Effector CD4-positive, alpha-beta T cell (primary cell): Measurements from ENCODE around the gene TTC32.
"Not testable (repeated sequence)": the region's sequence is repeated elsewhere in the genome, so short reads cannot be mapped to it uniquely, and the experiment has no call there.

Experiments used
- DNase-seq: peaks from one replicate; pipeline ENCODE4 v3.0.0-alpha.2; 2020

The TTC32 gene

DNA sequence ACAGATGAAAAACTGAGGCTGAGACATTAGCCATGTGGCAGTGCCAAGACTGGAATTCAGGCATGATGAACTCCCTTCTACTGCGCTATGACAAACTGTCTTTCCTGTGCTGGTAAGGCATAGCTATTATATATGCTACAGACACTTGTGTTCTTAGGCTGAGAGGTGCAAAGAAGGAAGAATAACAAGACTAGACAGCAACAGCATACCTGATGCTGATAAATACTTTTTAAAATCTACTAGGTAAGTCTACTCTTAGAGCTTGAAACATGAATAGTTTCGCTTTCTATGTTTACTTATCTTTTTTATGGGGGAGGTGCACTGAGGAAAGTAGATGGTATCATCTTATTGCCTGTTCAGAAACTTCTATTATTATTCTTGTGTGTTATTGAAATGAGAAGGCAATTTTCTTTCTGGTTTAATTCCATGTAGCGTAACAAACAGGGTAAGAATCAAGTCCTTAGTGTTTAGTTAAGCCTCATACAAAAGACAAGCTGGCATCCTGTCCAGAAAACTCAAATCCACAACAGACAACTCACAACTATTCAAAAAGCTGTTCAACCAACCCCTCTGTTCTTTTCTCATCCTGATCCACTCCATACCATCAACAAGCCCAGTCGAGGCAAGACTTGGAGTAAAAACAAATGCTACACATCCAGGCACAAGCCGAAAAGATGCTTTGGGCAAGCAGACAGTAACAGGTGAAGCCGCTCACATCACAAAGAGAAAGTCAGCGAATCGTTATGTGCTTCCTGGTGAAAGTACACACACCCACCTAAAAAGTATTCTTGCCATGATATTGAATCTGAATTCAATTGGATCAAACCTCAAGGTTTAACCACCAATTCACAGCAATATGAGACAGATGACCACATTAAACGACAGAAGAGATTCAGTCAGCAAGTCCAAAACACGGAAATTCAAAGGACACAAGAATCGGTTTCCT, 1.5 kb downstream of the TTC32 start:
- peak; percentile 24 for DNase-seq

DNA sequence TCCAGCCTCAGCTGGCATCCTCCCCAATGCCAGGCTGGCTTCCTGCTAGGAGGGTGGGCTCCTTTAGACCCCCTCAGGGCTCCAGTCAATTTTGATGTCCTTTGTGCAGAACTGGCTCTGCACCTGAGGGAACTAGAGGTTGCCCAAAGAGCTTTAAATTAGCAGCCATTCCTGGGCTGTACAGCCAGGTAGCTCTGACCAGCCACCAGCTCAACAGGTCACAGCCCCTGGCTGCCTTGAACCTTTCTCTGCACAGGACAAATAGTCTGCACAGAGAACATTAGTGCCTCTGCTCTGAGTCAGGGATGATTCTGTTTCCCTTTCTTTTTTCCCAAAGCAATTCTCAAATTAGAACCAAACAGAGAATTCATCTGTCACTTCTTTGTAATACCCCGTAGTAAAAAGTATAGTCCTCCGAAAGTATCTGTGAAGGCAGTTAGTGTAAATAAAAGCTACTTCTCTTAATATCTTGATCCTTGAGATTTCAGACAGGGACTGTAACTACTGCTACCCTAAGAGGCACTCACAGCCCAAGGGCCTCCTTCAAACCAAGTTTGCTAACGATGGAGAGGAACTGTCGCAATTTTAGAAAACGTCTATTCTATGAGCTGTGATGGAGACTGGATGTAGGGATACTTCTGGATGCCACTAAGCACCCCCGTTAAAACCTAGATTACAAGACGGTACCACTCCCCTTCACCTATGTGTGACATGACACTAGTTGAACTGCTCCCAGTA, 3.0 kb downstream of the TTC32 start:
- DNase-seq: no peak

DNA sequence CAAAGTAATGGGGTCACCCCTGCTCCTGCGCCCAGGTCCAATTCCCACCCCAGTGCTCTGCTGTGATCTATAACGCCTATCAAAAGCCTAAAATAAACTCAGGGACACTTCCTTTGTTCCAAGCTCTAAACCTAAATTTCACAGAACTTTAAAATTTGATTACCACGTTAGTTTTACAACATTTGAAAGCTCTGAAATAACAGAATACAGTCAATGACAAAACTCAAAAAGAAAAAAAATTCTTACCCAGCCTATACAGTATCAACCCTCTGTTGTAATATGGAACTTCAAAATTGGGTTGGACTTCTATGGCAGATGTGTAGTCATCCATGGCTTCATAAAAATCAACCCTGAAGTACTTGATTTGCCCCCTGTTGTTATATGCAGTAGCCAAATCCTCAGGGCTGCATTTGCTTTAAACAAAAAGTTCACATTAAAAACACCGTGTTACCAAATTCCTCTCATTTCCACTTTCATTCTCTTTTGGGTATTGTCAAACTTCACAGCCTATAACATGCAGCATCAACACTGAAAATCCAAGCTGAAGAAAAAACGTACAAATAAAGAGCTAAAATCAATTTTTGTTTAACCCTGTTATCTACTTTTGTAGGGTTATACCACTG, 4.0 kb downstream of the TTC32 start:
- DNase-seq: no peak

DNA sequence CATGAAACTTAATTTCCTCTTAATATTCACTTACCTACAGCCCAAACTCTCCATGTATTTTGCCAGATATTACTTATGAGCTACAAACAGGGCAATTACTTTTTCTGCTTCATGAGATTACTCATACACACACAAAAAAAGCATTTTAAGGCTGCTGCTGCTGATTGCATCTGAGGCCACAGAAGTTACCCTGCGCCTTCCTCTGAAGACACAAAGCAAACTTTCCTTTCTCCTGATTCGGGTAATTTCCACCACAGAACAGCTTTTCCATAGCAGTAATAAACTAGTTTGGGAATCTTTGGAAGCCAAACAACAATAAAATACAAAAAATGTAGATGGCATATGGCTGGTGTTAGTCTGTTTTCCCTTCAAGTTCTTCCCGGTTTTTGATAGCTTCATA, 6.2 kb downstream of the TTC32 start:
- DNase-seq: no peak

DNA sequence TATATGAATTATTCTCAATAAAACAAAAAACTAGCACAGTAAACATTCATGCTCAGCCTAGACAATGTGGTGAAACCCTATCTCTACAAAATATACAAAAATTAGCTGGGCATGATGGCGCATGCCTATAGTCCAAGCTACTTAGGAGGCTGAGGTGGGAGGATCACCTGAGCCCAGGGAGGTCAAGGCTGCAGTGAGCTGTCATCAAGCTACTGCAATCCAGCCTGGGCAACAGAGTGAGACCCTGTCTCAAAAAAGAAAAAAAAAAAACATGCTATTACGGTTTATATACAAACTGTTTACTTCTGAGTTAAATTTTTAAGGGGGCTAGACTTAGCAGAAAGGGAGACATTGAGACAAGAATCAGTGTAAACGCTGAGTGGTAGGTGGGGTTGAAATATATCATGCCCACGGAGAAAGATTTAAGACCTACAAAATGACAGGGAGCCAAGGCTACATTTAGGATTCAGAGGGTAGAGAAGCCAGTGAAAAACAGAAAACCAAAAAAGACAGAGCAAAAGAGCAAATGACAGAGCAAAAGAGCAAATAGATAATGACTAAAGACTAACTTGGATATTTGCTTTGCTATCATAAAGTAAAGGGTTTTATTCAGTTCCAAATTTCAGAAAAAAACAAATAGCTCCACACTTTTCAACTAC, 7.5 kb downstream of the TTC32 start:
- no peak for DNase-seq

DNA sequence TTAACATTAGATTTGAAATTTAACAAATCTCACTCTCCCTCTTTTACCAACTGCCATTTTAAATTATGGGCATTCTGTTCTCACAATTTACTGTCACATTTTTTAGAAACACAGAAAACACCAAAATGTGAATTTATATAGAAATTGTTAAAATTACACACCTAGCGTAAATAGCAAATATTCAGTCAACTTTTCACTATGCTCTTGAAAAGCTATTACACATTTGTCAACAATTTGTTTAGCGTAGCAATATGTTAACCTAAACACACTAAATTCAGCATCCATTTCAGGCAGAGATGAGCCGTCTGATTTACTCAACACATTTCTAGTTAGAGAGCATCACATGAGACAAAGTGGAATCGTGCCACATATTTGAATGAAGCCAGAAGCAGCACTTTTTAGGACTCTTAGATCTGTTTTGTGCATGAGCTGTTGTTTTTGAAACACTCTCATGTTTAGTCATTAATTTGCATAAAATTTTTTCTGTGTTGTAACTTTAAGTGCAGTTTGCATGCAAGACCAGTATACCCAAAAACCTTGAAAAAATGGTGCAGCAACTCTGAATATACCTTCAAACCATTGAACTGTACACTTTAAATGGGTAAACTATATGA, 8.2 kb downstream of the TTC32 start:
- DNase-seq: no peak

DNA sequence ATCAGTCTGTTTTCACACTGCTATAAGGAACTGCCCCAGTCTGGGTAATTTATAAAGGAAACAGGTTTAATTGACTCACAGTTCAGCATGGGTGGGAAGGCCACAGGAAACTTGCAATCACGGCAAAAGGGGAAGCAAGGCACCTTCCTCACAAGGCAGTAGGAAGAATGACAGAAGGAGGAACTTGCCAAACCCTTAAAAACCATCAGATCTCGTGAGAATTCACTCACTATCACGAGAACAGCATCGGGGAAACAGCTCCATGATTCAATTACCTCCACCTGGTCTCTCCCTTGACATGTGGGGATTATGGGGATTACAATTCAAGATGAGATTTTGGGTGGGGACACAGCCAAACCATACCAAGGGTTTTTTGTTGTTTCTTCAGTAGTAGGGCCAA, 9.8 kb downstream of the TTC32 start:
- DNase-seq: not testable (repeated sequence)

DNA sequence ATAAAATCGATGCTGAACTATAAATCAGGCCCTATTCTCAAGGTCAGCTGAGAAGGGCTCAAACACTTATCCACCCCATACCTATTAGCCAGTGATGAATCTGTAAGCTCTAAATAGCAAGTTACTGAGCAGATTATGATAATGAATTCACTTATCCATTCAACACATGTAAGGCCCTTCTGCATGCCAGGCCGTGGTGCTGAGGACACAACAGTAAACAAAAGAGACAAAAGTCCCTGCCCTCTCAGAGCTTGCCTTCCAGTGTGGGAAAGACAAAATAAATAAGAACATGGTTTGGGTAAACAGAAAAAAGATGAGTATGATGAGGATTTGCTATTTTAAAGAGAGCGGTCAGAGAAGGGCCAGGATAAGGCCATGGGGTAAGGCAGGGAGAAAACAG, 11.7 kb downstream of the TTC32 start:
- DNase-seq: no peak

DNA sequence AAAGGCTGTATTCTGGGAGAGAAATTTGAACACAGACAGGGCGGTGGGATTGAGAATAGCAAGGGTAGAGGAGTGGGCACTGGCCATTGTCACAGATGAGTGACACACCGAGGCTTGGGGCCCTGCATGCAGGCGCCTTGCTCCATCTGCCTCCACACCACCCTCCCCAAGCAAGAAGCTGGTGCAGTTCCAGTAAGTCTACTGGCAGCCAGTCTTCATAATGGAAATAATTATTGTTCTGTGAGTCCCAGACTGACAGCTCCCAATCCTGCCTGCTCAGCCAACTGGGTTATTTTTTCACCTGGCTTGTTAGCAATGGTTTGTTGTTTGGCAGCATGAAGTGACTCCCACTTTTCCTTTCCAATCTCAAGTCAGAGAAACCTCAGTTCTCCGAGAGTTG, 13.0 kb downstream of the TTC32 start:
- DNase-seq: no peak

DNA sequence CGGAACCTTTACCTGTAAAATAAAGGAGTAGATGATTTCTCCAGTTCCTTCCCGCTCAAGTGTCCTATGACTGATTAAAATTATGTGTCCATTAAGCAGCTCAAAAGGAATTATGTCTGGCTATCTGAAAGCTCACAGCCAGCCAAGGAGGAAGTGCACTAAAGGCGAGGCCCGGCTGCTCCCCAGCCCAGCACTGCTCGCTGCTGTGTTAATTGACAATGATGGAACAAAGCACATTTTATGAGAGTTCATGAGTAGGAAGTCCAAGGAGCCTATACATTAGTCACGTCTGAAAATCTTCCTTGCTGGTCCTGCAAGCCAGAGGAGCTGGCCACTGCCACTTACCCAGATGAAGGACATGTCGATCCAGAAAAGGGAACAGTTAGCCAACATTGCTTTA, 14.3 kb downstream of the TTC32 start:
- no peak for DNase-seq

DNA sequence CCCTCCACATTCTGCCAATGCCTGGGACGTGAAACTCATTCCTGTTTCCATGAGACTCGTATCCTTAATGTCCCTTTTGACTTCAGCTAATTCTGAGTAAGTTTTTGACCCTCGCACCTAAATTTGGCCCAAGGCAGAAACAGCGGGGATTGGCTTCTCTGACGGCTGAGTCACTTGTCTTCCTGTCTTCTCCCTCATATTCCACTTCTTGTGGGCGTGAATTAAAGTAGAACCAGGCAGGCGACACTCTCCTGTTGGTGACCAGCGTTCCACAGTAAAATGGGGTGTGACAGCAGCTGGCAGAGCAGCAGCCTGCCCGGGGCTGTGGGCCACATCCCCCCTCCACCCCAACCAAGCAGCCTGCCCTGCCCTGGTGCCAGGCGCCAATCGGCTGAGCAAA, 15.5 kb downstream of the TTC32 start:
- DNase-seq: no peak

DNA sequence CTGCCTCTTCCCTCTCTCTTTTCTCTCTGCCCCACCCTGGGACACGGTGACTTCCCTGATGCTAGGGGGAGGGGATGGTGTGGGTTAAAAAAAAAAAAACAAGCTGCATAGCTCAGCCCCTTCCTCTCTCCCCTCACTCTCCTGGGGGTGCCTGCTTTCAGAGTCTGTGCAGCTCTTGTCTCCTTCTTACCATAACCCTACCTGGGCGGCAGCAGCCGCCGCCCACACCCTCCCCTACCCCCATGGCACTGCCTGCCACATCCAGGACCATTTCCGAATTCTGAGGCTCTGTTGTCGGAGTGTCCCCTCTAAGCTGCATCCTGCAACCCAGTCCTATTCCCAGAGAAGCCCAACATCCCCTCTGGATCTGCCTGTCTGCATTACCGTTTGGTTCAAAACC, 16.0 kb downstream of the TTC32 start:
- no peak for DNase-seq

DNA sequence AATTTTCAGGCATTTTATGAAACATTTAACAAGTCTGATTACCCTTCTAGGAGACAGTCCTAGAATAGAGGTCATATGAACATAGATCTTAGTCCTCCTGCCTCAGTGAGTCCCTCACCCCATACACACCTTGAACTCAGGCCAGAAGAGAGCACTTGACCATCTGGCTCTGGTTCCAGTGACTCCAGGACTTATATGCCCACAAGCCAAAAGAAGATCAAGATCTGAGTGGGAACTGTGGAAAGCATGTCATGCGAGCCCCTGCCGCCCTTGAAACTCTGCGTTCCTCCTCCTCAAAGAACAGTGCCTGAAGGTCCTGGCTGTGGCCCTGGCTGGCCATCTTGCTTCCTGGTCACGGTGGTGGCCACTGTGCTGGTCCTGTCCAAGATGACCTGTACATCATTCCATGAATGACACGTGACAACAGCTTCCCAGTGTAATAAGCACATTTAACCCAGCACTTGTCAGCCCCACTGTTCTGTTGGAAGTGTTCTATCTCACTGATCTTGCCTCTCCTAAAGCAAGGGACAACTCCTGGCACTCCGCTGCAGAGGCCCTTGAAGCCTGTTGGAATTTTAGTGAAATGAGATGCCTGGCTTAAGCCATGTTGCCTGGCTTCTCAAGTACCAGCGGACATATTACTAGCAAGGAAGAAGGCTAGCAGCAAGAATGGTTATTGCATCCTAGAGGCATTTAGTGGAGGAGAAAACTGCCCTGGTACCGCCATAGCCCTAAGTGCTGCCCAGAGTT, 17.6 kb downstream of the TTC32 start:
- DNase-seq: no peak

DNA sequence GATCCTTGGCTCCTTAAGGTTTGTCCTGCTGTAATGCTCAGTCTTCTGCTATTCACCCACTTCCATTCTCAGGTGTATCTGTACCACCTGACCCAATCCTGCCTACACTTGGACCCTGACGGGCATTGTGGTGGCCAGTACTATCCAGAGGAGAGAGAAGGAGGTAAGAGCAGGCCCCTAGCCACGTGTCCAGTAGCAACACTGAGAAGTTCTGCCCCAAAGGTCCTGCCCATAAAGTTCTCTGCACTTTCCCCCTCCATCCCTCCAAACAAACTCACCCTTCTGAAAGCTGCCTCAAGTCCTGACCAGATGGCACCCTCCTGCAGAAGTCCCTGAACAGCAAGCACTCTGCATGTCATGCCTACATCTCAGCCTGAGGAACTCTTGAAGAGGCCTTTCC, 18.3 kb downstream of the TTC32 start:
- DNase-seq: no peak

DNA sequence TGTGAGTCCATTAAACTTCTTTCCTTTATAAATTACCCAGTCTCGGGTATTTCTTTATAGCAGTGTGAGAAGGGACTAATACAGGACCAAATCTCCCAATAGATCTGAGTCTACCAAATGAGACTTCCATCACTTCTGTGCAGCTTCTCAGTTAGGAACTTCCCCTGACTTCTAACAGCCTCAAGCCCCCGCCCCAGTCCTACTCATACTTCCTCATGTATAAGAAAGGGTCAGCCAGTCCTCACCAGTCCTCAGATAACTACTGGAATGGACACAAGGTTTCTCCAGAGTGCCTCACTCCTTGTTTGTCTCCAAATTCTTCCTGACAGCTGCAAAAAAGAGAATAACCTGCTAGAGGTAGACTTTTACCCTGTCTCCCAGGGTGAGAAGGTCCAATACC, 19.5 kb downstream of the TTC32 start:
- no peak for DNase-seq

DNA sequence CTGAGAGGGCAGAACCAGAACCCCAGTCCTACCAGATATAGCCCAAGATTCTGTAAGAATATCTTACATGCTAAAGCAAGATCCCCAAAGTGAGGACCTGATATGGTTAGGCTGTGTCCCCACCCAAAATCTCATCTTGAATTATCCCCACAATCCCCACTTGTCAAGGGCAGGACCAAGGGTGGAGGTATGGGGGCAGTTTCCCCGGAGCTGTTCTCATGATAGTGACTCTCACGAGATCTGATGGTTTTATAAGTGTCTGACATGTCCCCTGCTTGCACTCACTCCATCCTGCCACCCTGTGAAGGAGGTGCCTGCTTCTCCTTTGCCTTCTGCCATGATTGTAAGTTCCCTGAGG, 19.9 kb downstream of the TTC32 start:
- no peak for DNase-seq

DNA sequence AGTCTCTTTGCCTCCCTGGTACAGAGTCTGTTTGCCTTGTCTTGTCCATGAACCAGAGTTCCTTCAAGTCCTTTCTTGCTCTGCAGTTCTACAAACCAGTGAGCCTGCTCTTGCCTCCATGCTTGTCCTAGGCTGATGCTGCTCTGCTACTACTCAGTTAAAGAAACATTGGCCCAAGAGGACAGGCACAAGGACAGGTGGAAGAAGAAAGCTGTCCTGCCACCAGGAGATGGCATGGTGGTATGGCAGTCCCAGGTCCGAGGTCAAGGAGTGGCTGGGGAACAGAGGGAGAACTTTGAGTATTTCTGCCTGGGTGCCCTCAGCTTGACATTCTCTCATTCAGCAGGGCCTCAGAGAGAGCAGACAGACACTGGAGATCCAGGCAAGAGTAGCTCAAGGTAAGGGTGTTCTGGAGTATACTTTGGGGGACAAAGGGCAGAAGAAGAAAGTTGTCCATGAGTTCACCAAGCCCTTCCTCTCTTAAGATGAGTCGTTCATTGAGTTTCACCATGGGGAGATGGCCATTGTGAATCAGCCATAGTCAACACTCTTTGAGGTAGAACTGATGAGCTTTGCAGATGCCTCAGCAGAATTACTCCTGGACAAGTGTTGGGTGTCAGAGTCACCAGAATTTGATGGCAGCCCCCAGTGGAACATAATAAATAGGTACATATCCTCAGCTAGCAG, 20.4 kb downstream of the TTC32 start:
- no peak for DNase-seq

DNA sequence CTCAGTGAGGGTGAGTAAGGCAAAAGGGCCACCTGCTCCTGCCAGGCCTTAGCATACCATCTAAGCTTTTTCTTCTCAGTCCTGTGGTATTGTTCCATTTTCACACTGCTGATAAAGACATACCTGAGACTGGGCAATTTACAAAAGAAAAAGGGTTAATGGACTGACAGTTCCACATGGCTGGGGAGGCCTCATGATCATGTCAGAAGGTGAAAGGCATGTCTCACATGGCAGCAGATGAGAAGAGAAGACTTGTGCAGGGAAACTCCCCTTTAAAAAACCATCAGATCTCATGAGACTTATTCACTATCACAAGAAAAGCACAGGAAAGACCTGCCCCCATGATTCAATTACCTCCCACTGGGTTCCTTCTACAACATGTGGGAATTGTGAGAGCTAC, 21.6 kb downstream of the TTC32 start:
- not testable (repeated sequence) for DNase-seq

DNA sequence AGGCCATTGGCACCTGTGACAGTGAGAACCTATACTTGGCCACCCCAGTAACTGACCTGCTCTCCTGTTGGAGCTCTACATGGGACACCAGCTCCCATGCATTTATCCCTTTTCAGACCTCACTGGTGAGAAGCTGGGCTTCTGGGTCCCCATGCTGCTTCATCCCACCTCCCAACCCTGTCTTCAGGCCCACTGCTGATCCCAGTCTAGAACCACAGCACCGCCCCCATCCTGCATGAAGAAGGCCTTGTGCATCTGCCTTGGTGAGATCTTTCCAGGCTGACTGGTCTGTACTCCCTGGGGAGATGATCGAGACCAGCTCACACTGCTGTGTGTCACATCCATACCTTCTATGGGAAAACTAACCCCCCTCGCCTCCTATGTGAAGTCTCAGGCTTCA, 22.7 kb downstream of the TTC32 start:
- no peak for DNase-seq

DNA sequence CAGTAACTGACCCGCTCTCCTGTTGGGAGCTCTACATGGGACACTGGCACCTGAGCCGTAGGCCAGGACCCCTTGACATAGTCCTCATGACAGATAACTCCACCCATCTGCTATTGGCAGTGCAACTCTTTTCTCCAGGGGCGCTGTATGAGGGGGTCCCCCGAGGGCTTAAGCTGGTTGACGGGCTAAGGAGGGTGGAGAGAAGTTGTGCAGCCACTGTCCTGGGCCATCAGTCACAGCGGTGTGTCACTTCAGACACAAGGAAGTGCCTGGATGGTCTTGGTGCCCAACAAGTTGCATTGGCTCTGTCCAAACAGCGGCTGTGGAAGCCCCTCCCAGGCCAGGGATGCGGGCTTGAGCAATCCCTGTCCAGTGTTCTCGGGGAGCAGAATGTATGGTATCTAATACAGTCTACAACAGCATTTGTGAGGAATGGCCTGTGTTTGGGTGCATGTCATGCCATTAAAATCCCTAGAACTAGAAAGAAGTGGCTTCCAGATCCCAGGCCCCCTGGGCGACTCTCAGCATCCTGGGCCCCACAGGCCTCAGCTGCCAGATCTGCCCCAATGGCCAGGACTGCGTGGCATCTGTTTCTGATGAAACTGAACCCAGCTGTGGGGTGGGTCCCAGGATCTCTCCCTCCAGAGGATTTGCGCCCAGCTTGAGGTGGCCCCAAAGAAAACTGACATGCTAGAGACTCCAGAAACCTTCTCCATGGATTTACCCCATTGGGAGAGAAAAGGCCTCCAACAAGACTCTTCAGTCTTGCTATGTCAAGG, 23.3 kb downstream of the TTC32 start:
- DNase-seq: no peak

DNA sequence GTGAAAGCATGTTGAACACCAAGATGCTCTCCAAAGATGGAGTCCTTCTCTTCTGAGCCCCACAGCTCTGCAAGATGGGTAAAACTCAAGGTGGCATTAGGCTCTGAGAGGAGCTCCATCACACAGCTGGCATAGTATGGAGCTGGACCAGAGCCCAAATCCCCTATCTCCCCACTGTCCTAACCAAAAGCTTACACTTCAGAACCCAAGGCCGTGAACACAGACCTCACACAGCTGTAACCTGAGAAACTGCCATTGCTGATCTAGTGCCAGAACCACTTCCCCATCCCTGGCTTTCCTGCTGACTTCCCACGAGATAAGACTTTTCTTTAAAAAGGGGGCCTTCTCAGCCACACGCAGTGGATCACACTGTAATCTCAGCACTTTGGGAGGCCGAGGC, 25.0 kb downstream of the TTC32 start:
- no peak for DNase-seq
